B cell (primary cell): ENCODE measurements around the gene LZTS2. TPM values are rescaled to one million over a fixed set of nuclear protein-coding genes. Genes with fewer than 3 reads are reported as not detected.

Experiments
- ATAC-seq: fragments of 200-7000 bp; cut with Tn5 transposase; one replicate; pipeline ENCODE4 v1.10.0; 2021; ENCODE audit warnings: low read depth, mild to moderate bottlenecking, moderate number of reproducible peaks, moderate library complexity
- CTCF ChIA-PET: fragments of 350-600 bp; sonication (Branson Sonifier 250); formaldehyde crosslinking; loops from one replicate; lab custom pipeline; 2021; ENCODE audit warnings: antibody characterized with exemption, inconsistent platforms; lab: Charles Lee
- POLR2A ChIA-PET: fragments of 350-600 bp; sonication (Branson Sonifier 250); formaldehyde crosslinking; loops from one replicate; lab custom pipeline; 2021; ENCODE audit warnings: antibody characterized with exemption; lab: Charles Lee
- DNase-seq: peaks from one replicate; pipeline ENCODE4 v3.0.0; 2013
- H2AFZ ChIP-seq: 2 replicates; pipeline ENCODE4 v1.6.1; 2012; ENCODE audit warnings: mild to moderate bottlenecking, low read depth, low read length; ENCODE audit not compliant: insufficient read depth, poor library complexity, severe bottlenecking
- H3K27ac ChIP-seq, 2 donors: 1 replicate in 1 of 2; 2 replicates in 1 of 2; pipeline ENCODE4 v1.5.1; 2012 to 2013; ENCODE audit warnings: low read length in 2 of 2, mild to moderate bottlenecking in 2 of 2, moderate library complexity in 1 of 2
- H3K27me3 ChIP-seq, 4 experiments: fragments of 200-600 bp in 1 of 4; sonication (generic) in 1 of 4; replicated peaks in 1 of 4; 1 replicate in 2 of 4; 2 replicates in 2 of 4; pipeline versions ENCODE4 v1.6.1 to v1.7.0; 2013 to 2016; ENCODE audit warnings: low read length in 3 of 4, mild to moderate bottlenecking in 2 of 4, mixed read lengths in 1 of 4, moderate library complexity in 1 of 4; ENCODE audit not compliant: insufficient read depth in 4 of 4, control insufficient read depth in 3 of 4; ENCODE audit errors: control extremely low read depth in 1 of 4
- H3K36me3 ChIP-seq, 2 experiments: replicated peaks in 1 of 2; 1 replicate in 1 of 2; 2 replicates in 1 of 2; pipeline versions ENCODE4 v1.6.1 to v1.7.1; 2013; ENCODE audit warnings: low read length in 1 of 2; ENCODE audit not compliant: insufficient read depth in 2 of 2, control insufficient read depth in 1 of 2; ENCODE audit errors: control extremely low read depth in 1 of 2, extremely low read depth in 1 of 2
- H3K4me1 ChIP-seq, 2 donors: fragments of 200-600 bp in 1 of 2; sonication (generic) in 1 of 2; 1 replicate in 1 of 2; 2 replicates in 1 of 2; pipeline versions ENCODE4 v1.5.1 to v1.6.1; 2013 to 2017; ENCODE audit warnings: low read length in 2 of 2; ENCODE audit not compliant: control insufficient read depth in 2 of 2, insufficient read depth in 2 of 2
- H3K4me2 ChIP-seq: replicated peaks from 2 replicates; pipeline ENCODE3; 2012; ENCODE audit warnings: mild to moderate bottlenecking, low read depth, low read length; ENCODE audit not compliant: poor library complexity, severe bottlenecking
- H3K4me3 ChIP-seq, 5 experiments: fragments of 200-600 bp in 1 of 5; sonication (generic) in 1 of 5; 1 replicate in 3 of 5; 2 replicates in 2 of 5; pipeline versions ENCODE4 v1.5.1 to v1.7.0; 2011 to 2016; ENCODE audit warnings: low read length in 4 of 5, mild to moderate bottlenecking in 4 of 5, low read depth in 2 of 5, control low read depth in 1 of 5, moderate library complexity in 1 of 5; ENCODE audit not compliant: insufficient read depth in 1 of 5; ENCODE audit errors: control extremely low read depth in 1 of 5, extremely low read depth in 1 of 5
- H3K79me2 ChIP-seq: fragments of 200-600 bp; sonication (generic); one replicate; pipeline ENCODE4 v1.6.0; 2016; ENCODE audit warnings: low read length; ENCODE audit not compliant: control insufficient read depth, insufficient read depth
- H3K9ac ChIP-seq: fragments of 200-600 bp; sonication (generic); 2 replicates; pipeline ENCODE4 v1.6.1; 2017; ENCODE audit warnings: mild to moderate bottlenecking, low read length, moderate library complexity
- H3K9me3 ChIP-seq, 3 donors: one replicate each; pipeline versions ENCODE4 v1.6.1 to v1.7.1; 2013; ENCODE audit warnings: low read length in 2 of 3; ENCODE audit not compliant: control insufficient read depth in 2 of 3, insufficient read depth in 1 of 3; ENCODE audit errors: control extremely low read depth in 1 of 3
- H4K20me1 ChIP-seq: 2 replicates; pipeline ENCODE4 v1.6.0; 2012; ENCODE audit warnings: mild to moderate bottlenecking, low read length; ENCODE audit not compliant: insufficient read depth, control insufficient read depth, poor library complexity, severe bottlenecking
- H3K27ac Mint-ChIP-seq: one replicate; pipeline ENCODE4 v1.8.0; 2021; ENCODE audit warnings: mixed read lengths
- H3K27me3 Mint-ChIP-seq: one replicate; pipeline ENCODE4 v1.8.0; 2021; ENCODE audit warnings: mixed read lengths
- H3K4me1 Mint-ChIP-seq: one replicate; pipeline ENCODE4 v1.8.0; 2021; ENCODE audit warnings: mixed read lengths
- H3K4me3 Mint-ChIP-seq: one replicate; pipeline ENCODE4 v1.8.0; 2021; ENCODE audit warnings: mixed read lengths
- H3K9me3 Mint-ChIP-seq: one replicate; pipeline ENCODE4 v1.8.0; 2022; ENCODE audit warnings: mixed read lengths; ENCODE audit not compliant: insufficient read depth
- CTCF ChIP-seq: fragments of 200-600 bp; IDR thresholded peaks from one replicate; pipeline ENCODE4 v1.8.0; 2022; ENCODE audit warnings: antibody characterized with exemption, mild to moderate bottlenecking
- EZH2 ChIP-seq: IDR thresholded peaks from 2 replicates; pipeline ENCODE4 v1.6.1; 2012; ENCODE audit warnings: borderline replicate concordance, low read depth, mild to moderate bottlenecking, moderate library complexity, low read length; ENCODE audit not compliant: insufficient read depth, poor library complexity, severe bottlenecking
- WGBS: methylation state at CpG from one replicate; pipeline ENCODE4 v1.1.5; 2013; ENCODE audit warnings: missing lambda C conversion rate; ENCODE audit not compliant: insufficient coverage; 5-methylcytosine and 5-hydroxymethylcytosine counted together
- intact Hi-C: fragments of 100-400 bp; cut with micrococcal nuclease; formaldehyde crosslinking; loops from one replicate; pipeline ENCODE4 v1.10.0; 2022
- polyA plus RNA-seq: library from polyadenylated mRNA; depleted of rRNA; stranded (reverse); fragments of >200 nt; gene quantifications from 2 replicates; pipeline ENCODE4 v1.2.3, GENCODE V29; 2012
- total RNA-seq, 2 donors: library from RNA; stranded (reverse); fragments of 120-200 nt in 1 of 2; gene quantifications; 1 replicate in 1 of 2; 2 replicates in 1 of 2; pipeline versions ENCODE4 v1.2.3 to v1.2.4, GENCODE V29; 2013 to 2022

The LZTS2 gene
- total and polyA plus RNA-seq, 2 donors (not counting 1 experiment from before 2014, with no cell fraction given) = 23.2 to 36.9 TPM

GRCh38 chr10:101020427-101021075 is 20.9 kb downstream of the LZTS2 start:
- no peak for ATAC-seq
- H3K27me3 ChIP-seq = peaks cover 0 to 33% (median 22%) of the 10 kb centered on the region in 4 experiments
- peaks cover 27% of the 10 kb centered on the region for H3K27me3 Mint-ChIP-seq

More at GRCh38 chr10:101020427-101021075, 20.9 kb downstream of the LZTS2 start:
- Histone ChIP-seq H2AFZ (no peak overlapping the region), H3K79me2 (no peaks in the 10 kb centered on the region), H3K36me3 (no peaks in the 10 kb centered on the region), H3K4me2 (no peak overlapping the region), H3K4me3 (no peak overlapping the region), H3K9ac (no peak overlapping the region), H3K9me3 (no peaks in the 10 kb centered on the region), H3K27ac (no peak overlapping the region), H4K20me1 (no peaks in the 10 kb centered on the region), H3K4me1 (peaks cover 16 to 17% of the 10 kb centered on the region in 2 donors)
- Mint-ChIP-seq H3K27ac (no peak overlapping the region), H3K4me3 (no peak overlapping the region), H3K4me1 (peaks cover 13% of the 10 kb centered on the region), H3K9me3 (no peaks in the 10 kb centered on the region)
- CTCF ChIA-PET = interaction anchor here (1.7 to 7.0 kb wide), 3 partner anchors 10 to 23 kb away, joined by 9 to 57 read pairs (median 36); partner anchors contain the start of genes LZTS2, PDZD7 and SFXN3
- DNase-seq = no peak
- intact Hi-C loops = no loop called here
- POLR2A ChIA-PET = interaction anchor here (0.9 to 1.2 kb wide), 2 partner anchors 10 to 43 kb away, joined by 4 read pairs; partner anchors contain the start of genes PDZD7 and SFXN3
- TF ChIP-seq CTCF = no peak
- no peak for TF ChIP-seq EZH2
- 90% methylated on average over 5 of the region's 10 CpGs for WGBS
